Tibial nerve (tissue), 4 donors: ENCODE measurements around the gene SUN5. TPM values are rescaled to one million over a fixed set of nuclear protein-coding genes. Genes with fewer than 3 reads are reported as not detected.

Experiments used
- DNase-seq, 2 donors: peaks; one replicate each; pipeline ENCODE4 v3.0.0-alpha.2; 2019; ENCODE audit warnings: low spot score in 2 of 2
- H3K27ac ChIP-seq, 4 donors: fragments of 200-600 bp; sonication (generic) in 3 of 4; one replicate each; pipeline ENCODE4 v1.5.1; 2017 to 2019; ENCODE audit warnings: mild to moderate bottlenecking in 1 of 4
- H3K27me3 ChIP-seq, 2 donors: fragments of 200-600 bp; sonication (generic) in 1 of 2; one replicate each; pipeline versions ENCODE4 v1.5.1 to v1.6.0; 2017 to 2019
- H3K36me3 ChIP-seq, 3 donors: fragments of 200-600 bp; sonication (generic); one replicate each; pipeline ENCODE4 v1.5.1; 2018 to 2019
- H3K4me1 ChIP-seq, 4 donors: fragments of 200-600 bp; sonication (generic) in 3 of 4; one replicate each; pipeline ENCODE4 v1.5.1; 2017 to 2019
- H3K4me3 ChIP-seq, 4 donors: fragments of 200-600 bp; sonication (generic) in 3 of 4; one replicate each; pipeline ENCODE4 v1.5.1; 2017 to 2019; ENCODE audit warnings: mild to moderate bottlenecking in 1 of 4, moderate library complexity in 1 of 4
- H3K9me3 ChIP-seq, 4 donors: fragments of 200-600 bp; sonication (generic) in 3 of 4; one replicate each; pipeline ENCODE4 v1.5.1; 2017 to 2019
- EP300 ChIP-seq, 2 donors: sonication (generic); formaldehyde crosslinking; IDR thresholded peaks; one replicate each; pipeline ENCODE4 v1.6.1; 2017; ENCODE audit warnings: antibody characterized with exemption in 2 of 2, mild to moderate bottlenecking in 1 of 2
- POLR2A ChIP-seq, 2 donors: fragments of 450-650 bp; IDR thresholded peaks; one replicate each; pipeline ENCODE4 v1.6.1; 2017; ENCODE audit warnings: antibody characterized with exemption in 2 of 2, mild to moderate bottlenecking in 2 of 2, moderate library complexity in 2 of 2
- WGBS, 2 donors: methylation state at CpG; one replicate each; pipeline ENCODE4 v1.1.5; 2018; 5-methylcytosine and 5-hydroxymethylcytosine counted together
- total RNA-seq, 4 donors: library from RNA; depleted of rRNA; stranded (reverse); fragments of >200 nt; gene quantifications; one replicate each; pipeline ENCODE4 v1.1.0, GENCODE V29; 2016
- TF ChIP-seq, protein P1 (sequence below), 5 experiments: fragments of 200-600 bp in 3 of 5; fragments of 450-650 bp in 2 of 5; sonication (generic) in 3 of 5; IDR thresholded peaks; one replicate each; pipeline ENCODE4 v1.5.1; 2016 to 2019; ENCODE audit warnings: antibody characterized with exemption in 5 of 5, mild to moderate bottlenecking in 3 of 5, moderate library complexity in 2 of 5

Gene SUN5
- total RNA-seq, 4 donors from 2014 or later = not detected

DNA sequence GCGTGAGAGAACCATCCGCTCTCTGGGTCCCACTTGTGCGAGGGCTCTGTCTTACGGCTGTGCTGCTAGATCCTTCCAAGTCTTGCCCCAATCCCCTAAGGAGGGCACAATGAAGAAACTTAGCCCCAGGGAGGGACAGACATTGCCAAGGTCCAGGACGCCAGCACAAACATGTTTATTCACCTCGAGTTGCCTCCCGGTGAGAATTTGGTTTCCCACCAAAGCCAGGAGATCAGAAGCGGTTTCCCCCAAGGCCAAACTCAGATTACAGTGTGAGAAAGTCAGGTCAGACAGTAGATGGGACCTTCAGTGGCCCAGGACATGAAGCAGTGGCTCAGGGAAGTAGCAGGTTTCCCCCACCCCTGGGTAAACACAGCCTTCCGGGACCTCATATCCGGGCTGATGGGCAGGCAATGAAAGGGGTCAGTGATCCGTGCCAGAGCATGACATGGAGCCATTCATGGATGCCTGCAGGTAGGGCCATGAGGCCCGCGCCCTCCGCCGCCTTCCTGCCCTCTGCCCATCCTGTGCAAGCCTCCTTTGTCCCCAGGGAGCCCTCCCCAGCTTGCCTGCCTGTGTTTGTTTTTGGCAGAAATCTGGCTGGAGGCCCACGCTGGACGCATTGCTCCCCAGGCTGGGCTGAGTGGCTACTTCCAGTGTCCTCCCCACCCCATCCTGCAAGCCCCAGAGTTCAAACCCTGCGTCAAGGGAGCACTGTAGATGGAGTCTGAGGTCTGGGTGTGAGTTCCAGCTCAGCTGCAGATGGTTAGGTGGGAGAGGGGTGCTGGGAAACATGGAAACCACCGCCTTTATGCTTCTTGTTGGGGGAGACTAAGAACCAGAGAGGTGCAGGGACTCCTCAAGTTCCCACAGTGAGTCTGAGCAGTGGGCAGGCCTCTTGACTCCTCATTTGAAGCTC, 5.2 kb upstream of the SUN5 start:
- Histone ChIP-seq H3K36me3 (no peaks in the 10 kb centered on the region), H3K27me3 (peaks cover 0 to 8% of the 10 kb centered on the region in 2 donors), H3K9me3 (peaks cover 0 to 19% (median 0%) of the 10 kb centered on the region in 4 donors), H3K4me3 (no peak overlapping the region), H3K27ac (no peak overlapping the region), H3K4me1 (no peaks in the 10 kb centered on the region)
- TF ChIP-seq POLR2A (IDR thresholded peaks at IDR 0.05) = no peak
- TF ChIP-seq, protein P1, sequence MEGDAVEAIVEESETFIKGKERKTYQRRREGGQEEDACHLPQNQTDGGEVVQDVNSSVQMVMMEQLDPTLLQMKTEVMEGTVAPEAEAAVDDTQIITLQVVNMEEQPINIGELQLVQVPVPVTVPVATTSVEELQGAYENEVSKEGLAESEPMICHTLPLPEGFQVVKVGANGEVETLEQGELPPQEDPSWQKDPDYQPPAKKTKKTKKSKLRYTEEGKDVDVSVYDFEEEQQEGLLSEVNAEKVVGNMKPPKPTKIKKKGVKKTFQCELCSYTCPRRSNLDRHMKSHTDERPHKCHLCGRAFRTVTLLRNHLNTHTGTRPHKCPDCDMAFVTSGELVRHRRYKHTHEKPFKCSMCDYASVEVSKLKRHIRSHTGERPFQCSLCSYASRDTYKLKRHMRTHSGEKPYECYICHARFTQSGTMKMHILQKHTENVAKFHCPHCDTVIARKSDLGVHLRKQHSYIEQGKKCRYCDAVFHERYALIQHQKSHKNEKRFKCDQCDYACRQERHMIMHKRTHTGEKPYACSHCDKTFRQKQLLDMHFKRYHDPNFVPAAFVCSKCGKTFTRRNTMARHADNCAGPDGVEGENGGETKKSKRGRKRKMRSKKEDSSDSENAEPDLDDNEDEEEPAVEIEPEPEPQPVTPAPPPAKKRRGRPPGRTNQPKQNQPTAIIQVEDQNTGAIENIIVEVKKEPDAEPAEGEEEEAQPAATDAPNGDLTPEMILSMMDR (IDR thresholded peaks at IDR 0.05) = no peak
- TF ChIP-seq EP300 (IDR thresholded peaks at IDR 0.05) = no peak
- DNase-seq = no peak
- 56 to 57% methylated on average over 19 of the region's 19 CpGs for WGBS, 2 donors

DNA sequence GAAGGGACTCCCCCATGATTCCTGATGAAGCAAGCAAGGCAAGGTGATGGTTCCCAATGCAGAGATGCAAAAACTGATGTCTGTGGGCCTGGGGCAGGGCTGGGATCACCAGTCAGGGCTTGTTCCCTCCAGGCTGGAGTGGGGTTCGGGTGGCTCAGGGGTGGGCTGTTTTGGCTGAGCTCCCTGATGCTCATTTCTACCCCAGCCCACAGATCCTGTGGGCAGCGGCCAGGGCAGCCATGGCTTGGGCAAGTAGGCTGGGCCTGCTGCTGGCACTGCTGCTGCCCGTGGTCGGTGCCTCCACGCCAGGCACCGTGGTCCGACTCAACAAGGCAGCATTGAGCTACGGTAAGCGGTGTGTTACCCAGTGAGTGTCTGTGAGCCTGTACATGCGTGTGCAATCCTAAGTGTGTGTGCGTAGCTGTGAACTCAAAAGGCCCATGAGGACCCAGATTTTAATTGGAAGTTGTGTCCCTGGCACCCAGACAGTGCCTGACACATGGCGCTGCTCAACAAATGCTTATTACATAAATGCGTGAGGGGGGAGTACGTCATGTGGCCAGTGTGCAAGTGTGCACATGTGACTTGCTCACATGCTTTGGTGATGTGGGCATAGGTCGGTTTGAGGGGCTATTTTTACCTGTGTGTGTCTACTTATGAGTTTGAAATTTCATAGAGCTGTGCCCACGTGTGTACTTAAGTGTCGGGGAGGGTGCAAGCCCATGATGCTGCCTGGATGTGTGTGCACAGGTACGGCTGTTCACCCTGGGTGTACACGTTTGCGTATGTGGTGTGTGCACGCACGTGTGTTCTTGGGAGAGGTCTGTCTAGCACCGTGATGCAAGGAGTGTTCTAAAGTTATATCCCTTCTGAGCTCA, 4.3 kb upstream of the SUN5 start:
- DNase-seq = no peak
- Histone ChIP-seq H3K4me1 (no peaks in the 10 kb centered on the region), H3K36me3 (no peaks in the 10 kb centered on the region), H3K4me3 (no peak overlapping the region), H3K9me3 (peaks cover 0 to 19% (median 0%) of the 10 kb centered on the region in 4 donors), H3K27me3 (peaks cover 0 to 2% of the 10 kb centered on the region in 2 donors), H3K27ac (no peak overlapping the region)
- no peak for TF ChIP-seq POLR2A (IDR thresholded peaks at IDR 0.05)
- TF ChIP-seq, protein P1 (IDR thresholded peaks at IDR 0.05) = no peak
- no peak for TF ChIP-seq EP300 (IDR thresholded peaks at IDR 0.05)
- WGBS, 2 donors = 85 to 91% methylated on average over 22 to 23 of the region's 23 CpGs

DNA sequence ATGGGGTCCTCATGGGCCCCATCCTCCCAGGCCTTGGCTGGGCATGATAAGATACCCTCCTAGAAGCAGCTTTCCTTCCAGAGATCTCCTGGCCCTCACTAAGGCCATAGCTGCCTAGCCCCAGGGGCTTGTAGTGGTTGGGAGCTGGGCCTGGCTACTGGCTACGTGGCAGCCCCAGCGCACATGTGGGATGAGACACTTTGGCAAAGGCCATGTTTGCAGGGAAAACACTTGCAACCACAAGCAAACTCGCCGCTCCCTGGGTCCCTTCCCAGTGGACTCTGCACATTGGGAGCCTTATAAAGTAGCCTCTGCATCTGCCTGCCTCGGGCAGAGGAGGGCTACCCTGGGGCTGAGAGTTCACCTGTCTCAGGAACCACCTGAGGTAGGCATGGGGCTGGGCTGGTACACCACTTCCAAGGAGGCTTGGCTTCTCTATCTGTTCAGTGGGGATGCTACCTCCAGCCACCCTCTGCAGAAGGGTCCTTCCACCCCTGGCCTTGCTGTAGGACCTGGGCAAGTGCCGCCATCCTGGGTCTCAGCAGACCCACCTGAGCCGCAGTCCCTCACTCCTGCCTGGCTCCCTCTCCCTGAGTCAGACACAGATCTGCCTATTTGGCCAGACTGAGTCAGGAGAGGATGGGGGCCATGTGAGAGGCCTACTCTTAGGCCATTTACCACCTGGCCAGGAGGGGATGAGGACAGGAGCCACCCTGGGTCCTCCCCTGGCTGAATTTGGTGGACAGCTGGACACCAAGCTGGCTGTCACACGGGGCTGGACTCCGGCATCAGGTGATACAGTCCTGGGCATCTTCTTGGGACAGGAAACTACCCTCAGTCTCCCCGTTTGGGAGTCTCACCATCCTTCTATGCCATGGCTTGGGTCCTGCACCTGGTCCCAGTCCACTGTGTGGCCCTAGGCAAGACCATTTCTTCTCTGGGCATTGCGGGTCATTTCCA, 3.4 kb upstream of the SUN5 start, which contains the start of gene BPIFB2:
TSS of gene BPIFB2 (plus strand) at position 329 of the 960 bp plus-strand sequence. CDS start 871 bp downstream, outside the sequence.
- H3K36me3 ChIP-seq = no peaks in the 10 kb centered on the region
- H3K9me3 ChIP-seq = peaks cover 0 to 19% (median 0%) of the 10 kb centered on the region in 4 donors
- no peak for DNase-seq
- no peaks in the 10 kb centered on the region for H3K4me1 ChIP-seq
- WGBS, 2 donors = 89 to 91% methylated on average over 8 to 11 of the region's 11 CpGs
- H3K27ac ChIP-seq = no peak within 1 kb of the TSS
- TF ChIP-seq, protein P1 (IDR thresholded peaks at IDR 0.05) = no peak
- no peak for TF ChIP-seq EP300 (IDR thresholded peaks at IDR 0.05)
- TF ChIP-seq POLR2A (IDR thresholded peaks at IDR 0.05) = no peak
- no peaks in the 10 kb centered on the region for H3K27me3 ChIP-seq
- H3K4me3 ChIP-seq = no peak within 1 kb of the TSS

DNA sequence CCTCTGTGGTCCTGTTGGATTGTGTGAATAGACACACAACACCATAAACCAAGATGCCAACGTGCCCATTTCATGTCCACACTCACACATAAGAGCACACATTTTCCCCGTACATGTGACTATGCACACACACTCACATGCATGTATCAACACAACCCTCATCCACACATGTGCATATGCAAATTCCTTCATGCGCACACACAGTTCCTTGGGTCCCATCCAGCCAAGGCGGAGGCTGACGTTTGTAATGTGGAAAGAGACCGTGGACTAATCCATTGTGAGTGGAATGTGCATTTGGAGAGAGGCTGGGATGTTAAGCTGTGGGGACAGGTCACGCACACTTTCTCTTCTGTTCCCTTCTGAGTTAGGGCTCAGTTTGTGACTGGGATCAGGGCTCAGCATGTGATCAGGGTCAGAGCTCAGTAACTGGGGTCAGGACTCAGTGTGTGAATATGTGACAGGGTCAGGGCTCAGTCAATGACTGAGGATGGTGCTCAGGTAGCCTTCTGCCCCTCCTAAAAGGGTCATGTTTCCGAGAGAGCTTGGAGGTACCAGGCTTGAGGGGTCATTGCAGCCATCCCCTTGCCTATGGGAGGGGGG, 2.6 kb upstream of the SUN5 start:
- Histone ChIP-seq H3K27me3 (no peaks in the 10 kb centered on the region), H3K9me3 (peaks cover 0 to 19% (median 0%) of the 10 kb centered on the region in 4 donors), H3K4me3 (no peak overlapping the region), H3K36me3 (no peaks in the 10 kb centered on the region), H3K4me1 (no peaks in the 10 kb centered on the region), H3K27ac (no peak overlapping the region)
- DNase-seq = no peak
- 75 to 81% methylated on average over 7 to 8 of the region's 8 CpGs for WGBS, 2 donors
- TF ChIP-seq, protein P1 (IDR thresholded peaks at IDR 0.05) = no peak
- TF ChIP-seq POLR2A (IDR thresholded peaks at IDR 0.05) = no peak
- TF ChIP-seq EP300 (IDR thresholded peaks at IDR 0.05) = no peak
